GM19397 (cell line): Measurements from ENCODE around the gene GPC6.

ENCODE experiments used
- ATAC-seq: cut with Tn5 transposase; IDR thresholded peaks from one replicate; pipeline ENCODE4 v1.9.1; 2021; ENCODE audit warnings: mild to moderate bottlenecking, moderate library complexity; ENCODE audit not compliant: unreplicated experiment

The GPC6 gene

DNA sequence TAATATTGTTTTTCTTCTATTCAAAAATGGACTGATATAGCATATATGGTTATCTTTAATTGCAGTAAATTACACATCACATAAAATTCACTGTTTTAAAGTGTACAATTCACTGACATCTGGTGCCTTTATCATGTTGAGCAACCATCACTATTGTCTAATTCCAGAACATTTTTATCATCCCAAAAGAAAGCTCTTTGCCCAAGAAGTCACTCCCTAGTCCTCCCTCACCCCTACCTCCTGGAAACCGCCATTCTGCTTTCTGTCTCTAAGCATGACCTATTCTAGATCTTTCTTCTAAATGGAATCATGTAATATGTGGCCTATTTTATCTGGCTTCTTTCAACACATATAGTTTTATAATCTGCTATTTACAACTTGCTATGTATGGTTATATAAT lies 727.2 kb downstream of the GPC6 start:
- no peak for ATAC-seq

GRCh38 chr13:93955904-93956303 lies 729.3 kb downstream of the GPC6 start:
- ATAC-seq: no peak

DNA sequence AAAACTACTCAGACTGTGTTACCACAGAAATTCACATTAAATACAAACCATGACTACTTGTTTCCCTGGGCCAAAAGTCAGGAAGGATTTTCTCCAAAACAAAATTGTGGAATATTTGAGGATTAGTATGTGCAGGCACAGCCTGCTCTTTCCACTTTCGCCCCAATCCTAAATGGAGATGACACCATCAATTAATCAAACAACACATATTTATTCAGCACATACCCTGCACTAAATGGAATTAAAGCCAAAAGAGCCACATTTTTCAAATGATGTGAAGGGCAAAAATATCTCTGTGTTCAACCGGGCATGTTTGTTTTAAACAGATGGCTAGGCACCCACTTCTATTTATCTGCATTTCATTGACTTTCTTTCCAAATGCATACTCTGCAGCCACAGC lies 729.8 kb downstream of the GPC6 start:
- no peak for ATAC-seq

- ATAC-seq: no peak
Observed at GRCh38 chr13:93957371-93957770, 730.8 kb downstream of the GPC6 start.

- ATAC-seq: no peak
Observed at GRCh38 chr13:93959796-93960533, 733.4 kb downstream of the GPC6 start.

DNA sequence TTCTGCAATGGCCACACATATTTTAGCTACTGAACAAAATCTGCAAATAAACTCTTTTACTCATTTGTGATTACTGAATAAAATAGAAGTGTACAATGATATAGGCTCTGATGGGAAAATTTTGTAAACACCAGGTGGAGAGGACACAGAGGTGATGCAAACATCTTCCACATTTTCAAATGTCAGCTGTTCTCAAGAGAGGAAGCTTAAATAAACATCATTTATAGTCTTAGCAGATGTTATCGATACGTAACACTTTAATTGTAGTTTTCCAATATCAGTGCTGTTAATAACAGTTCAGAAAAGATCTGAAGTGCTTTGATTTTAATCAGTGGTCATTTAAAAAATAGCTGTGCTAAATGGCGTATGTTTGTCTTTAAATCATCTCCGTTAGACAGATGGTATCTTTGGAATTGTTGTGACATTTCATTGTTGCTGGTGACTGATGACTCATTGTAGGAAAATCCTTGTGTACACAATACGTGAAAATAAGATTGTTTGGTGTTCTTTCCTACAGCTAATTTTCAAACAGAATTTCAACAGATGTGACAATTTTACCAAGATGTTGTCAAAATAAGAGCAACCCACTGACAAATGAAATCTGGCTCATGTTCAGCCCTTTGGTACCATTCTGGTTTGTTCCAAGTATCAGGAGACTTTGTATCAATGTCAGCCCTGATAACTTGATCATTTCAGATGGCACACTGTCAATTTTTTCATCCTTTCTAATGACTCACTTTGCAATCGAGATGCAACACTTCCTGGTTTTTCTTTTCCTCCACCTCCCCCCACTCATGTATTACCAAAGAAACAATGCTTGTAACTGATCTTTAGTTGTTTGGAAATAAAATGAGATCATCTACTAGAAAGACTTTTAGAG lies 736.9 kb downstream of the GPC6 start:
- no peak for ATAC-seq

- no peak for ATAC-seq
Observed at GRCh38 chr13:93964146-93964512, 737.5 kb downstream of the GPC6 start.

DNA sequence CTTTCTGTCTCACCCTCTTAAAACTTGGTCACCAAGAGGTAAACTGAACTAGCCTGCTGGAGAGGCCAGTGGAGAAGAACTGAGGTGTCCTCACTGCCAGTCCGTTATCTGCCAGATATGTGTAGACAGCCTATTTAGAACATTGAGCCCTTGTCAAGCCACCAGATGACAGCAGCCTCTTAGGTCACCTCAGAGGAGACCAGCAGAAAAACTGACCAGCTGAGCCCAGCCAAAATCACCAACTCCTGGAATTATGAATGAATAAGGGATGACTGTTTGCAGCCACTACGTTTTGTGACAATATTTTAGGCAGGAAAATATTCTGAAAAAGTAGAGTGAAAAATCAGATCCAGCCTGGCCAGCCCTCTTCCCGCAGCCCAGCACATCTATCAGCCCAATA lies 739.0 kb downstream of the GPC6 start:
- no peak for ATAC-seq

DNA sequence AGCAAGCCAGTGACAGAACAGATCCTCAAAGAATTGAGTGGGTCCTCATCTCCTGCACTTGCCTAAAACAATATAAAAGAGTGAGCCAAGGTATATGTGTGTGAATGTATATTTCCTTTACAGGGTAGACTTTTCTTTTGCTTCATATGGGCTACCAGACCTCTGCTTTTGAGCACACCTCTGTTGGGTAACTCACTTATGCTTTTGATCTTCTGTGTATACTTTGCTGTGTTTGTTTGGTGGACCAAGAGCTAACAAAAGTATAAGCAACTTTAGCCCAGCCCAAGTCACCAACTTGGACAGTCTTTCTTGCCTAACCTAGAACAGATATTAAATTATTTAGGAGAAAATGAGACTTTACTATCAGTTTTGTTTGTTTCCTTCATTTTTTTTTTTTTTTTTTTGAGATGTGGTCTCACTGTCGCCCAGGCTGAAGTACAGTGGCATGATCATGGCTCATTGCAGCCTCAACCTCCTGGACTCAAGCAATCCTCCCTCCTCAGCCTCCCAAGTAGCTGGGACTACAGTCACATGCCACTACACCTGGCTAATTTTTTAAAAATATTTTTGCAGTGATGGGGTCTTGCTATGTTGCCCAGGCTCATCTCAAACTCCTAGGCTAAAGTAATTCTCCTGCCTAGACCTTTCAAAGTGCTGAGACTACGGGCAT lies 739.8 kb downstream of the GPC6 start:
- no peak for ATAC-seq

GRCh38 chr13:93967286-93967685 lies 740.7 kb downstream of the GPC6 start:
- ATAC-seq: no peak

DNA sequence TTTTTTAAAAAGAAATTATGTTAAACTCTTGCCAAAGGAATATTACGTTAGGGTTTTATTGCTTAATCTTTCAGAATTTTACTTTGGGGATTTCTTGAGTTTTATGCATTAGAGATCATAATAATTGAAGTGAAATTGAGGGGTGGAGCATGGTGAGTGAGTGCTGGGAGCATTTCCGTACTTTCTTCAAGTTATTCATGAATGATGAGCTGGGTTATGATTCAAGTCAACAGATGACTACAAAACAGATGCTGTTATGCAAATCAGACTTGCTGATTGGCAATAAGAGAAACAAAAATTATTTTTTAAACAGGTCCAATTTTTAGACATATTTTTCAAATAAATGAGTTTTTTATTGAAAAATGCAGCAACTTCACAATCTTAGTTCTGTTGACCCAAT lies 748.6 kb downstream of the GPC6 start:
- no peak for ATAC-seq

- ATAC-seq: no peak
Observed at GRCh38 chr13:93976528-93976927, 749.9 kb downstream of the GPC6 start.

GRCh38 chr13:93977986-93978385 lies 751.4 kb downstream of the GPC6 start:
- ATAC-seq: no peak

GRCh38 chr13:93981426-93981977 lies 754.9 kb downstream of the GPC6 start:
- no peak for ATAC-seq

- no peak for ATAC-seq
Observed at GRCh38 chr13:93982179-93982918, 755.7 kb downstream of the GPC6 start.

- no peak for ATAC-seq
Observed at GRCh38 chr13:93984052-93984451, 757.4 kb downstream of the GPC6 start.

DNA sequence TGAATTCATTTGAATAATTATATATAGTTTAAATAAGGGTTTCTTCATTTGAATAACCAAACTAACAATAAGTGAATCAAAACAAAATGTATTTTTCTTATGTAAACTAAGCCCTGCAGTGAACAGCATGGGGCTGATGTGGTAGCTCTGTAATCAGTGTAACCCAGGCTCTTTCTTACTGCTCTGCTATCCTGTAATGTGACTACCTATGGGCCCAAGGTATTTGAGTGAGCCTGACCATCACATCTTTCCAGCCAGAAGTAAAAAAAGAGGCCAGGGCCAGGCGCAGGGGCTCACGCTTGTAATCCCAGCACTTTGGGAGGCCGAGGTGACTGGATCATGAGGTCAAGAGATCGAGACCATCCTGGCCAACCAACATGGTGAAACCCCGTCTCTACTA lies 758.3 kb downstream of the GPC6 start:
- no peak for ATAC-seq

DNA sequence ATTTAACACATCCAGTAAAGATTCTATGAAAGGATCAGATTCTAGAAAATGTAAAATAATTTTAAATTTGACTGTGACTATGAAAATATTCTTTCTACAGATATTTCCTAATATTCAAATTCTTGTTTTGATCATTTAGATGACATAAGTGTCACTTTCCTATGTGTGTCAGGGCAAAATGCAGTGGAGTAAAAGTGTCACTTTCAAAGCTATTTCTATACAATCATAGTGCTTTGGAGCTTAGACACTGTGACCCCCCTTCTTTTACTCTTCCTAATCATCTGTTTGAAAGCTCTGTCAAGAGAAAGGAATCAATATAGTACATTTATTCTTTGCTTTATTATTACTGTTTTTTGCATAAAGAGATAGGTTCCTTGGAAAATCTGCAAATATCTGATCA lies 760.9 kb downstream of the GPC6 start:
- no peak for ATAC-seq

- no peak for ATAC-seq
Observed at GRCh38 chr13:93991569-93991968, 765.0 kb downstream of the GPC6 start.

- no peak for ATAC-seq
Observed at GRCh38 chr13:93996481-93996880, 769.9 kb downstream of the GPC6 start.

DNA sequence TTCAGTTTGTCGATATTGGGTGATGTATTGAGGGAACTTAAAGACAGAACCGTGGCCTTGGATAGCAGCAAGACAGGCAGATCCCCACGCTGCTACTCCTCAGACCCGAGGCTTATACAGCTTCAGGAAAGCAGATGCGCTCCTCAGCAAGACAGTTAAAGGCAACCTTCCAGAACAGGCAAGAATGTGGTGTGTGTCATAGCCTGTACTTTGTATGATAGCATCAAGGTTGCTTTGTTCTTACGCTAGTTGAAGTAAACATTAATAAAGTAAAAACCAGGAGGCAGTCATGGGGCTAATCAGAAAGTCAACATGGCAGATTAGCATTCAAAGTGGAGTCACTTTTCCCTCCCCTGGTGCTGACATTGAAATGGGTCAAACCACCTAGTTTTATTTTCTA lies 779.7 kb downstream of the GPC6 start:
- ATAC-seq: no peak
